BE2C (cell line): ENCODE data around the gene ST14.

Experiments
- DNase-seq: peaks from one replicate; pipeline ENCODE4 v3.0.0-alpha.2; 2020
- H3K27me3 ChIP-seq: fragments of 250-450 bp; sonication (Bioruptor Pico); 2 replicates; pipeline ENCODE4 v1.5.1; 2020; ENCODE audit warnings: mild to moderate bottlenecking
- H3K36me3 ChIP-seq: fragments of 250-450 bp; sonication (Bioruptor Pico); 2 replicates; pipeline ENCODE4 v1.5.1; 2020; ENCODE audit warnings: mild to moderate bottlenecking
- H3K4me1 ChIP-seq: fragments of 250-450 bp; sonication (Bioruptor Pico); 2 replicates; pipeline ENCODE4 v1.5.1; 2020
- H3K4me3 ChIP-seq: 2 replicates; pipeline ENCODE4 v1.5.1; 2011; ENCODE audit warnings: low read depth, low read length
- H3K9me3 ChIP-seq: fragments of 250-450 bp; sonication (Bioruptor Pico); 2 replicates; pipeline ENCODE4 v1.5.1; 2020
- TF ChIP-seq, protein P1 (sequence below): IDR thresholded peaks from 2 replicates; pipeline ENCODE4 v1.5.1; 2012; ENCODE audit warnings: mild to moderate bottlenecking, low read depth, low read length

ST14 gene

GRCh38 chr11:130213143-130213978, 53.8 kb downstream of the ST14 start:
- H3K9me3 ChIP-seq = no peaks in the 10 kb centered on the region
- H3K27me3 ChIP-seq = peaks cover 22% of the 10 kb centered on the region
- DNase-seq = peak; percentile 72
- H3K4me3 ChIP-seq = no peak overlapping the region
- no peaks in the 10 kb centered on the region for H3K4me1 ChIP-seq
- no peaks in the 10 kb centered on the region for H3K36me3 ChIP-seq
- TF ChIP-seq, protein P1, sequence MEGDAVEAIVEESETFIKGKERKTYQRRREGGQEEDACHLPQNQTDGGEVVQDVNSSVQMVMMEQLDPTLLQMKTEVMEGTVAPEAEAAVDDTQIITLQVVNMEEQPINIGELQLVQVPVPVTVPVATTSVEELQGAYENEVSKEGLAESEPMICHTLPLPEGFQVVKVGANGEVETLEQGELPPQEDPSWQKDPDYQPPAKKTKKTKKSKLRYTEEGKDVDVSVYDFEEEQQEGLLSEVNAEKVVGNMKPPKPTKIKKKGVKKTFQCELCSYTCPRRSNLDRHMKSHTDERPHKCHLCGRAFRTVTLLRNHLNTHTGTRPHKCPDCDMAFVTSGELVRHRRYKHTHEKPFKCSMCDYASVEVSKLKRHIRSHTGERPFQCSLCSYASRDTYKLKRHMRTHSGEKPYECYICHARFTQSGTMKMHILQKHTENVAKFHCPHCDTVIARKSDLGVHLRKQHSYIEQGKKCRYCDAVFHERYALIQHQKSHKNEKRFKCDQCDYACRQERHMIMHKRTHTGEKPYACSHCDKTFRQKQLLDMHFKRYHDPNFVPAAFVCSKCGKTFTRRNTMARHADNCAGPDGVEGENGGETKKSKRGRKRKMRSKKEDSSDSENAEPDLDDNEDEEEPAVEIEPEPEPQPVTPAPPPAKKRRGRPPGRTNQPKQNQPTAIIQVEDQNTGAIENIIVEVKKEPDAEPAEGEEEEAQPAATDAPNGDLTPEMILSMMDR = peak; percentile 86

DNA sequence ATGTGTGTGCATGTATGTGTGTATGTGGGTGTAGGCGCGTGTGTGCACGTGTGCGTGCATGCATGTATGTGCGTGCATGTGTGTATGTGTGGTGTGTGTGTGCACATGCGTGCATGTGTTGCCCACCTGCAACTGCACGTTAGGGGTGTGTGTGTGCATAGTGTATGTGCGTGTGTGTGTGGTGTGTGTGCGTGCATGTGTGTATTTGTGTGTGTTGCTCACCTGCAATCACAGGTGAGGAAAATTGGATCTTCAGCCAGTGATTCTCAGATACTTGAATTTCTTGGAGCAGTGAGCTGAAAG, 54.3 kb downstream of the ST14 start:
- Histone ChIP-seq H3K9me3 (no peaks in the 10 kb centered on the region), H3K4me1 (no peaks in the 10 kb centered on the region), H3K36me3 (no peaks in the 10 kb centered on the region), H3K4me3 (no peak overlapping the region), H3K27me3 (peaks cover 22% of the 10 kb centered on the region)
- no peak for DNase-seq
- TF ChIP-seq, protein P1 = no peak

- Histone ChIP-seq H3K36me3 (no peaks in the 10 kb centered on the region), H3K4me3 (no peak overlapping the region), H3K9me3 (no peaks in the 10 kb centered on the region), H3K27me3 (peaks cover 11% of the 10 kb centered on the region), H3K4me1 (no peaks in the 10 kb centered on the region)
- DNase-seq = no peak
- TF ChIP-seq, protein P1 = no peak
Observed at GRCh38 chr11:130214861-130215530, 55.4 kb downstream of the ST14 start.

DNA sequence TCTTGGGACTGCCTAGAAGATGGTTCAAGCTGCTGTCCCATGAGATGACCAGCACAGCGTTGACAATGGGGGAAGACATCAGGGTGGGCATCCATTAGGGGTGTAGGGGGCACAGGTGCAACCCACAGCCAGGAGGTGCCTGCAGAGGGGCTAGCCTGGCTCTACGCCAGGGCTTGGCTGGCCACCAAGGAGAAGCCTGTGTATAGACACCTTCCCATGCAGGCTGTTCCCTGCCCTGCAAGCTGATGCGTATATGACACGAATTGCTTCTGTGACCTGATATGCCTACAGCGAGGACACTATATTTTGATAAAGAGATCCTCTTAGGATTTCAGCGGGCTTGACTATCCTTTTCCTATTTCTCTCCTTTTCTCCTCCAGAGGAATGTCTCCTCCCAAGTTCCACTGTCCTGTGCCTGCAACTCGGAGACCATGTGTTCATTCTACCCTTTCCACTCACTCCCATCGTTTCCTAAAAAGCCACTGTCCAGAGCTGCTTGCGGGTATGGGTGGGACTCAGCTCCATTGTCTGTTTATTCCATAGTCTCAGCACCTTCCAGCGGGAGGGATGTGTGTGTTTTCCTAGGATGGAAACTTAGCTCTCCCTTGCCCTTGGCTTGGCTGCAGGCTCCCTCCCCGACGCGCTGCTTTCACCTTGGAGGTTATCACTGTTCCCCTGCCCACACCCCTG, 56.1 kb downstream of the ST14 start:
- H3K36me3 ChIP-seq = no peaks in the 10 kb centered on the region
- DNase-seq = no peak
- TF ChIP-seq, protein P1 = no peak
- peaks cover 10% of the 10 kb centered on the region for H3K27me3 ChIP-seq
- no peak overlapping the region for H3K4me3 ChIP-seq
- H3K4me1 ChIP-seq = no peaks in the 10 kb centered on the region
- H3K9me3 ChIP-seq = no peaks in the 10 kb centered on the region

DNA sequence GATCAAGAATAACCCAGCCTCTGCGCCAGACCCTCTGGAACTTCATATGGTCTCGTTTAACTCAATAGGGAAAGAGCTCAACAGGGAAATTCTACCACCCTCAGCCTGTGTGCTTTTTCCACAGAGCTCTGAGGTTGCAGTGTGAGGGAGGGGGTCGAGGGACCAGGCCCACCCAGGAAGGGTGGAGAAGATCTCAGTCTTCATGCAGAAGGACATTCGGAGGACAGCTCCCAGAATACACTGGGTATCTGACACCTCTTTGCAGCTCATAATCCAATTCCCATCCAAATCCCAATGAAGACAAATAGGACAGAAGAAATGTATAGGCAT, 56.6 kb downstream of the ST14 start:
- DNase-seq = no peak
- Histone ChIP-seq H3K4me1 (no peaks in the 10 kb centered on the region), H3K4me3 (no peak overlapping the region), H3K27me3 (peaks cover 10% of the 10 kb centered on the region), H3K9me3 (no peaks in the 10 kb centered on the region), H3K36me3 (no peaks in the 10 kb centered on the region)
- TF ChIP-seq, protein P1 = no peak
